ENCODE data around the gene ZNF407. TPM values are rescaled to one million over a fixed set of nuclear protein-coding genes. Genes with fewer than 3 reads are reported as not detected.
A peak's percentile ranks its signal among the peaks of the same experiment; 100 is the strongest.

ZNF407 gene
- total and polyA plus RNA-seq, 12 donors = 2.5 to 14.9 (median 12.7) TPM

DNA sequence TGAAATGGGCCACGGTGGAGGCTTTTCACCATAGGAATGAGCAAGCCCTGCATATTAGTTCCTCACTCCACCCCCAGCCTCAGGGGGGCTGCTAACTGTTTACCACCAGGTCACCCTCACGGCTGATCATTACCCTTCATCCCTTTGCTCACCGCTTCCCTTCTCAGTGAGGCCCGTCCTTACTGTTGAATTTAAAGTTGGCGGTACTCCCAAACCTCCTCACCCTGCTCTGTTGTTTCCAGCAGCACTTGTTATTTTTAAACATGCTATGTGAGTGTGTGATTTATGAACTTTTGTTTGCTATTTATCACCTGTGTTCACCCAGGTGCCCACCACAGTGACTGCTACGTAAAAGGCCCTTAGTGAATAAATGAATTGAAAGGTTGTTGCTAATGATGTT lies 243.6 kb downstream of the ZNF407 start:
- no peaks in the 10 kb centered on the region for H3K27me3 ChIP-seq
- TF ChIP-seq CTCF (IDR thresholded peaks at IDR 0.05) = no peak
- ATAC-seq (peak in 7 of 8 donors; percentile 20 to 85 (median 72)), DNase-seq (peak in 1 of 2 donors; percentile 11)
- H3K4me3 ChIP-seq = no peak overlapping the region
- peaks cover 0 to 9% (median 0%) of the 10 kb centered on the region in 9 donors for H3K36me3 ChIP-seq
- H3K4me1 ChIP-seq = peaks cover 0 to 29% (median 10%) of the 10 kb centered on the region in 9 donors
- no peaks in the 10 kb centered on the region for H3K9me3 ChIP-seq
- intact Hi-C loops (cut with DNase I) = no loop called here
- WGBS, 2 donors = 54 to 63% methylated on average over 6 of the region's 6 CpGs
- peak overlapping the region in 2 of 10 donors; percentile 6 to 12 for H3K27ac ChIP-seq

- 96% methylated on average over 11 of the region's 11 CpGs for WGBS, 2 donors
- Histone ChIP-seq H3K4me3 (no peak overlapping the region), H3K36me3 (no peaks in the 10 kb centered on the region), H3K4me1 (no peaks in the 10 kb centered on the region), H3K27me3 (no peaks in the 10 kb centered on the region), H3K27ac (no peak overlapping the region), H3K9me3 (no peaks in the 10 kb centered on the region)
- ATAC-seq (no peak), DNase-seq (no peak)
- TF ChIP-seq CTCF (IDR thresholded peaks at IDR 0.05) = no peak
- intact Hi-C loops (cut with DNase I) = no loop called here
Measured at GRCh38 chr18:74849301-74849700, 251.6 kb downstream of the ZNF407 start.

- H3K27me3 ChIP-seq = no peaks in the 10 kb centered on the region
- intact Hi-C loops (cut with DNase I) = no loop called here
- H3K36me3 ChIP-seq = no peaks in the 10 kb centered on the region
- no peak overlapping the region for H3K27ac ChIP-seq
- H3K4me3 ChIP-seq = no peak overlapping the region
- ATAC-seq = no peak
- H3K9me3 ChIP-seq = no peaks in the 10 kb centered on the region
- peaks cover 0 to 7% (median 2%) of the 10 kb centered on the region in 9 donors for H3K4me1 ChIP-seq
- DNase-seq = no peak
- TF ChIP-seq CTCF (IDR thresholded peaks at IDR 0.05) = no peak
Measured at GRCh38 chr18:74856434-74856833, 258.8 kb downstream of the ZNF407 start.

DNA sequence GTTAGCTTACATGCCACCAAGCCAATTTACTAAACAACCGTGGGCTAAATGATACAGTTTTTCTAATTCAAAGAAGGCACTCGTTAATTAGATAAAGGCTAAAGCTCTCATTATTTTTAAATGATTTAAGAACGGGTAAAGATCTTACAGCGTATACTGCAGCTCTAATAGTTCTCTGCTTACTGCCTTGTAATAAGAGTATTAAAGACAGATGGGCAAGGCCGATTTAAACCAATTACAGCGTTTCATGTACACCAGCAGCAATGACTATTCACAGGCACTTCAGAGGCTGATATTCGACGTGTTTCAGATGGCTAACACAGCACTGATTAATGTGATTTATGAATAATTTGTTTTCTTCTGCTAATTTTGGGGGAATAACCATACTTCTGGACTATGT lies 259.3 kb downstream of the ZNF407 start:
- 91 to 93% methylated on average over 8 of the region's 8 CpGs for WGBS, 2 donors
- no peak for TF ChIP-seq CTCF (IDR thresholded peaks at IDR 0.05)
- no peak for ATAC-seq
- Histone ChIP-seq H3K27me3 (no peaks in the 10 kb centered on the region), H3K4me3 (no peak overlapping the region), H3K36me3 (no peaks in the 10 kb centered on the region), H3K9me3 (no peaks in the 10 kb centered on the region), H3K4me1 (peaks cover 0 to 12% (median 2%) of the 10 kb centered on the region in 9 donors), H3K27ac (no peak overlapping the region)
- no peak for DNase-seq
- intact Hi-C loops (cut with DNase I) = no loop called here
